ENCODE measurements around the gene CREB3L2. TPM values are rescaled to one million over a fixed set of nuclear protein-coding genes. Genes with fewer than 3 reads are reported as not detected.

CREB3L2 gene
- total and polyA plus RNA-seq, 10 of the 15 experiments (the other 5 are each of a cell fraction or from before 2014, with no cell fraction given): 6.4 to 67.1 (median 26.2) TPM

- H4K20me1 ChIP-seq (ENCODE audit: control insufficient read depth, insufficient read depth): no peaks in the 10 kb centered on the region
- ChIA-PET CTCF (interaction anchor here (1.0 to 20.5 kb wide), 16 partner anchors 11 to 298 kb away, joined by 3 to 704 read pairs (median 10); partner anchors contain the start of gene CREB3L2), POLR2A (interaction anchor here (0.8 to 2.0 kb wide), 5 partner anchors 11 to 102 kb away, joined by 3 to 5 read pairs (median 3); no protein-coding TSS in a partner anchor), RAD21 (ENCODE audit: unreplicated experiment) (interaction anchor here (1.1 to 11.9 kb wide), 9 partner anchors 30 to 834 kb away, joined by 3 to 340 read pairs (median 6); partner anchors contain the start of gene CREB3L2), SMC1A (ENCODE audit: uncharacterized antibody, unreplicated experiment) (interaction anchor here (0.7 to 9.9 kb wide), 18 partner anchors 10 to 298 kb away, joined by 3 to 436 read pairs (median 6); partner anchors contain the start of gene CREB3L2)
- no peaks in the 10 kb centered on the region for H3K79me2 ChIP-seq (ENCODE audit: control insufficient read depth, insufficient read depth, low read length)
- no TSS peak for BruUV-seq (replicated peaks)
- H3K27ac ChIP-seq (ENCODE audit: control insufficient read depth, insufficient read depth): no peak overlapping the region
- H3K9me3 ChIP-seq (replicated peaks; ENCODE audit: control insufficient read depth, insufficient read depth, low read length): no peaks in the 10 kb centered on the region; the same call in 2 of the 3 replicates
- FAIRE-seq (no peak), ATAC-seq (no peak), DNase-seq (ENCODE audit: low read depth, low spot score) (no peak)
- in situ Hi-C loops (cut with MboI) (loop anchor here (5.0 kb wide), 2 partner anchors 102 to 832 kb away; no protein-coding TSS in a partner anchor), intact Hi-C loops (cut with micrococcal nuclease; ENCODE audit: unreplicated experiment) (loop anchor here (5.0 to 10.0 kb wide), 2 partner anchors 257 to 560 kb away; partner anchors contain the start of gene TRIM24)
- H3K36me3 ChIP-seq (ENCODE audit: control insufficient read depth in 2 of 2, insufficient read depth in 2 of 2, low read length in 1 of 2): peaks cover 24 to 43% of the 10 kb centered on the region in 2 experiments
- H3K27me3 ChIP-seq (replicated peaks in 1 of 2; ENCODE audit: control insufficient read depth in 2 of 2, insufficient read depth in 2 of 2, low read length in 1 of 2): no peaks in the 10 kb centered on the region
- H2AFZ ChIP-seq (ENCODE audit: control insufficient read depth, low read depth, low read length): no peak overlapping the region
- no peak overlapping the region for H3K4me3 ChIP-seq
- no peaks in the 10 kb centered on the region; the same call in 1 of the 2 replicates for H3K4me1 ChIP-seq (ENCODE audit: control insufficient read depth, insufficient read depth, low read length)
- 100% methylated on average over 1 of the region's 1 CpG for WGBS (ENCODE audit: insufficient coverage, insufficient replicate concordance, low lambda C conversion rate, missing lambda C conversion rate)
- H3K4me2 ChIP-seq (ENCODE audit: control insufficient read depth, insufficient read depth): no peak overlapping the region
- H3K9ac ChIP-seq (ENCODE audit: control insufficient read depth, insufficient read depth, low read length): no peak overlapping the region
- no peak for TF ChIP-seq IRF4 (IDR thresholded peaks at IDR 0.05; ENCODE audit: low read depth, low read length)
- TF ChIP-seq CREB1 (IDR thresholded peaks at IDR 0.05; ENCODE audit: low read depth): no peak
- no peak for TF ChIP-seq ZZZ3 (IDR thresholded peaks at IDR 0.05; ENCODE audit: control insufficient read depth, insufficient read length, low read depth)
- no peak for TF ChIP-seq SMC3 (IDR thresholded peaks at IDR 0.05; ENCODE audit: borderline replicate concordance, low read length)
- no peak for TF ChIP-seq NBN (IDR thresholded peaks at IDR 0.05)
- TF ChIP-seq PBX3 (IDR thresholded peaks at IDR 0.05; ENCODE audit: insufficient replicate concordance, low read depth, low read length): no peak
- TF ChIP-seq LARP7 (IDR thresholded peaks at IDR 0.05): no peak
- no peak for TF ChIP-seq BRCA1 (IDR thresholded peaks at IDR 0.05; ENCODE audit: low read depth, low read length)
- TF ChIP-seq KLF5 (IDR thresholded peaks at IDR 0.05; ENCODE audit: partially characterized antibody): no peak
- TF ChIP-seq HDAC2 (IDR thresholded peaks at IDR 0.05): no peak
These were observed 97.1 kb downstream of the CREB3L2 start for GRCh38 chr7:137904833-137905232.

All from GM12878 (cell line).